H54 (cell line): ENCODE data around the gene CIB4.
A peak's percentile ranks its signal among the peaks of the same experiment; 100 is the strongest.

Source experiments
- DNase-seq: peaks from one replicate; pipeline ENCODE4 v3.0.0; 2011; ENCODE audit warnings: low spot score, mixed read lengths; ENCODE audit not compliant: insufficient read length
- FAIRE-seq: peaks from 3 replicates; lab custom pipeline; 2011; peaks lifted over from hg19 to GRCh38; lab: Jason Lieb, UNC
- POLR2A ChIP-seq: IDR thresholded peaks from 2 replicates; pipeline ENCODE4 v1.6.1; 2011; ENCODE audit warnings: low read depth, mild to moderate bottlenecking, low read length

The CIB4 gene

DNA sequence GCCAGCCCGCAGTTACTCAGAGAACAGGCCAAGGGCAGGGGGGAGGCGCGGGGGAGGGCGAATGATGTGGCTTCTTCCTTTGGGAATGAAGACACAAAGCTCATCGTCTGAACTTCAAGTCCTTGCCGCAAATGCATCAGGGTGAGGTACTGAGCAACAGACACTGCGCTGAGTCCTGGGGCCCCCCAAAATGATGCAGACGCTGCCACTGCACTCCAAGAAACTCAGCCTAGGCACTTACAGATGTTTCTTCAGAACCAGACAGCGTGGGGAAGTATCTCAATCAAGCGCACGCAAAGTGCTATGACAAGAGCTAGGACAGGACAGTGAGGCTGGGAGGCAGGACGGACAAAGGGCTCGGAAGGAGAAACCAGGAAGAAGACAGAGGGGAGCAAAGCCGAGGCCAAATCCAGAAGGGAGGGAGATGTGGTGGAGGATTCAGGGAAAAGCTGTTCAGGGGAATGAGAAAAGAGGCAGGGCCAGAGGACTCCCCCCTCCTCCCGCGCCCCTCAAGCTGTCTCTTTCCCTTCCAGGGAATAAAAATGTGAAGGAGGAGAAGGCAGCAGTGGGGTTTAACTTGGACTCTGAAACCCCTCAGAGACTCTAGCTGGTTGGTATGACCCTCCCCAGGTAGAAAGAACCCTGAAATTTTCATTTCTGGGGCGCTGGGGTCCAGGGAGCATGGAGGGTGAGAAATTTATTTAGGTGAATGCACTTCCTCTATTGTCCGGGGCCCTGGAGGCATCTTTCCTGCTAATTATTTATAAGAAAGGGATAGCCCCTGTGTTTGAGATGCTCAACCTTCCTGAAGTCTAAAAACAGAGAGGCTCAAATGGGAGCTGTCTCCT is 34.9 kb downstream of the CIB4 start:
- DNase-seq (no peak), FAIRE-seq (no peak)
- no peak for TF ChIP-seq POLR2A

DNA sequence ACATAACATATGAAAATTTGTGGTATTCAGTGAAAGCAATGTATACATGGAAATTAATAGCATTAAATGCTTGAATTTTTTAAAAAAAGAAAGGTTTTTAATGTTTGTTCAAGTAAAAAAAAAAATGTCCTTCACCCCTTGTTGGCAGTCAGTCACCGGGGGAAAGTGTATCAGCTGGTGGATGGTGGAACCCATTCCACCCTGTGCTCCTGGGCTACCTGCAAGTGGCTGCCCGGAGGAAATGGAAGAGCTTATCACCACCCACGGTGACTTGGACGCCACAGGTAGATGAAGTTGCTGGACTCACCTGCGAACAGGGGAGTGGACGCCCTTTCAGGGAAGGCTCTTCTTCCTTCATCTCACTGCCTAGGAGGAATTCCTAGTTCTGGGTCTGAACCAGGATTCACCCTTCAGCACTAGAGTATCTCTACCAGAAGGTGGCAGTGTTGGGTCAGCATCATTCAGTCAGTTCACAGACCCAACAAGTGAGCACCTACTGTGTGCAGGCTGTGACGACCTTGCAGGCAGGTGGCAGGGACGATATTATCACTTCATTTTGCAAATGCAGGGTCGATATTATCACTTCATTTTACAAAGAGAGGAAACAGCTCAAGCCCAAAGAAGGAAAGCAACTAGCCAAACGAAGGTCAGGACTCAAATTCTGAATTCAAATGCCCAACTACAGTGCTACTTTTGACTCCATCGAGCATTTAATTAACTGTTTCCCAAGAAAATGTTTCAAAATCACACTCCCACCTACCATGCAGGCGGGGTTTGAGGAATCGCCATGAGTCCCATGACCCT is 35.8 kb downstream of the CIB4 start:
- peak; percentile 46 for DNase-seq

DNA sequence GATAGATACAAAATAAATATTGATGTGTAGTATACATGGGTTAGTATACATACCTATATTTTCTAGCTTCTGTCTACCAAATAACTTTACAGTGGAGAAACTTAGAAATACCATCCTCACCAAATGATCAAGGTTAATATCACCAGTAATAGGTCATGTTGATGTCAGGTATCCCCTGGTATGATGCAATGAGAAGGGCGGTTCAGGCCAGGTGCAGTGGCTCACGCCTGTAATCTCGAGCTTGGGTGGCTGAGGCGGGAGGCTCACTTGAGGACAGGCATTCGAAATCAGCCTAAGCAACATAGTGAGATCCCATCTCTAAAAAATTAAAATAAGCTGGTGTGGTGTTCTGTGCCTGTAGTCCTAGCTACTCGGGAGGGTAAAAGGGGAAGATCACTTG is 38.6 kb downstream of the CIB4 start:
- no peak for FAIRE-seq
- DNase-seq, result no peak
- no peak for TF ChIP-seq POLR2A

More for the DNA sequence above, 35.8 kb downstream of the CIB4 start:
- TF ChIP-seq POLR2A, result no peak
- peak; percentile 94 for FAIRE-seq

- no peak for FAIRE-seq
- DNase-seq, result no peak
- TF ChIP-seq POLR2A, result no peak
These were observed 41.8 kb downstream of the CIB4 start for GRCh38 chr2:26599387-26599786.

DNA sequence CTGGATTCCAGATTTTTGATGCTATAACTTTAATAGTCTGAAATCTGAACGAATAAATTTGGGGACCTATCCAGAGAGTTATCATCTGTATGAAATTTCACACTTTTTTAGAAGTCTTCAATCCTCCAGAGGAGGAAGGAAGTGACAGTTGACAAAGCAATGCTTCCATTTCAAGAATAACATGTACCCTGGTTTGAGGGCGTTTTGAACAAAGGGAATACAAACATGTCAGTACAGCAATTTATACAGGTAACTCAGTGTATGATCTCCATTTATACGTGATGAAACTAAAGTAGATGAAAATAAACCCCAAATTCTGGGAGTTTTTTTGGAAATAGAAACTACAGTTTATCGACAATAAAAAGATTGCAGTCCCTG is 42.2 kb downstream of the CIB4 start:
- FAIRE-seq (no peak), DNase-seq (no peak)
- TF ChIP-seq POLR2A, result no peak

DNA sequence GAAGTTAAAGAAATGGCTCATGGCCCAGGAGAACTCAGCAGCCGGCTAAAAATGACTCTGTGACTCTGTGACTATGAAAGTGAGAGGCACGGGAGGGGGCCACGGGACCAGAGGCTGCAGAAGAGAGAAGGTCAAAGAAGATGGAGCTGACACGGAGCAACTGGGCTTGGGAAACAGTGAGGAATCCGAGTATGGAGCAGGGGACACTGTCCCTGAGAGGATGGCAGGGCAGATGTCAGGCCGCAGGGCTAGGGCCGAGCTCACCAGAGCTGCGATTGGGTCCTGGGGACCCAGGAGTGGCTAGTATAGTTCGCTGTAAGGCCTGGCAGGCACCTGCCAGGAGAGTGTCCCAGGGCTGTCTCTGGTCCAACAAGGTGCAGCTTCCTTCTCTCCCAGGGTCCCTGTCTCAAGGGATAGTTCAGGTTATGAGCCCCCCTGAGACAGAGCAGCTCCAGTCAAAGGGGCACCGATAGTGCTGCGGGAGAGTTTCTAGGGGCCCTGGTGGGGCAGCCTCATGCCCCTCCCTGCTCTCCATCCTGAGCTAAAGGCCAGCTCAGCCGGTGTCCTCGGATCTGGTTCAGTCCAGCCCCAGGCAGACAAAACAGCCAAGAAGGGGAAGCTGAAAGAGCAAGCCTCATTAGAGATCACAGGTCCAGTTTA is 42.7 kb downstream of the CIB4 start:
- no peak for FAIRE-seq
- no peak for DNase-seq
- TF ChIP-seq POLR2A, result no peak

- FAIRE-seq (no peak), DNase-seq (no peak)
- no peak for TF ChIP-seq POLR2A
These were observed 44.0 kb downstream of the CIB4 start for GRCh38 chr2:26597197-26597596.

GRCh38 chr2:26595146-26595545 is 46.0 kb downstream of the CIB4 start:
- DNase-seq (no peak), FAIRE-seq (no peak)
- TF ChIP-seq POLR2A, result no peak

- DNase-seq (no peak), FAIRE-seq (no peak)
- TF ChIP-seq POLR2A, result no peak
These were observed 49.3 kb downstream of the CIB4 start for GRCh38 chr2:26591619-26592505.

- no peak for TF ChIP-seq POLR2A
- no peak for DNase-seq
- FAIRE-seq, result no peak
These were observed 50.1 kb downstream of the CIB4 start for GRCh38 chr2:26590980-26591618.

- no peak for TF ChIP-seq POLR2A
- no peak for DNase-seq
- no peak for FAIRE-seq
These were observed 50.7 kb downstream of the CIB4 start for GRCh38 chr2:26590508-26590907.

DNA sequence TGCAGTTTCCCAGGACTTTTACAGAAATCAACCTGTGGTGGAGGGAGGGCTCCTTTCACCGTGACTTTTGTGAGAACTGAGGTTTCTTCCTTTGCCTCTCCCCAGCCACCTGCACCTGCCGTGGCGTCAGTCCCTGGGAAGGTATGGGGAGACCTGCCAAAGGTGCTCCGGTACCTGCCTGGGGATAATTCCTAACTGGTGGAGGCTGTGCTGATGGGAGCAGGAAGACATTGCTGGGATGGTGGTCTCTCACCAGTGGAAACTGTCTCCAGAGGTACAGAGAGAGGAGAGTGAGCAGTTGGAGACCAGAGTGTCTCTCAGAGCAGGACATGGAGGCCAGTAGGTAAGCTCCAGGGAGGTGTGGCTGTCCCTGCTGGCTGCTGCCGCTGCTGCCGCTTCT is 52.6 kb downstream of the CIB4 start:
- no peak for TF ChIP-seq POLR2A

GRCh38 chr2:26587994-26588393 is 53.2 kb downstream of the CIB4 start:
- FAIRE-seq, result no peak
- no peak for DNase-seq
- no peak for TF ChIP-seq POLR2A

More for the DNA sequence above, 52.6 kb downstream of the CIB4 start:
- FAIRE-seq, result no peak
- no peak for DNase-seq
